Measurements from ENCODE around the gene MOB3B.

The MOB3B gene

DNA sequence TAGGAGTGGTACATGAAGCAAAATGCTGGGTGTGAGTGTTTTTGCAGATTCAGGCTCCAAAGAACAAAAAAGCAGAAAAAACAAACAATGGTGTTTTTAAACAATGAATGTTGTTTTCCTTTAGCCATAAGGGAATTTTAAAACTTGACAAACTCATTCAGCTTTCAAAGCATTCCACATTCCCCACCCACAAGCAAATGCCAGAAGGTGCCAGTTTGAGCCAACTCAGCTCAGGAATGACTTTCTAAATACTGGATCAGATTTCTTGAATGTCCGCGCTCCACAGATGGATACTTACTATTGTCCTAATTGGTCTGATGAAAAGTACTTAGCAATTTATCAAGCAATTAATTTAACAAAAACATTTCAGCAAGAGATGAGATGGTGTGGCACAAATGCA is 12.9 kb upstream of the MOB3B start:
- Histone ChIP-seq H3K9me3 (ENCODE audit: control insufficient read depth in 5 of 5, low read length in 5 of 5) (no peaks in the 10 kb centered on the region), H3K27me3 (ENCODE audit: control insufficient read depth in 5 of 5, insufficient read depth in 4 of 5, low read length in 5 of 5) (no peaks in the 10 kb centered on the region), H3K4me3 (ENCODE audit: low read depth in 1 of 5, low read length in 5 of 5) (no peak overlapping the region), H3K27ac (ENCODE audit: low read depth, low read length) (no peak overlapping the region), H3K4me1 (ENCODE audit: control insufficient read depth in 5 of 5, insufficient read depth in 5 of 5, low read length in 5 of 5) (peaks cover 0 to 18% (median 11%) of the 10 kb centered on the region in 5 donors), H3K9ac (ENCODE audit: low read length in 5 of 5) (no peak overlapping the region), H3K36me3 (ENCODE audit: control insufficient read depth in 5 of 5, insufficient read depth in 5 of 5, low read length in 5 of 5) (peaks cover 0 to 10% (median 2%) of the 10 kb centered on the region in 5 donors)

DNA sequence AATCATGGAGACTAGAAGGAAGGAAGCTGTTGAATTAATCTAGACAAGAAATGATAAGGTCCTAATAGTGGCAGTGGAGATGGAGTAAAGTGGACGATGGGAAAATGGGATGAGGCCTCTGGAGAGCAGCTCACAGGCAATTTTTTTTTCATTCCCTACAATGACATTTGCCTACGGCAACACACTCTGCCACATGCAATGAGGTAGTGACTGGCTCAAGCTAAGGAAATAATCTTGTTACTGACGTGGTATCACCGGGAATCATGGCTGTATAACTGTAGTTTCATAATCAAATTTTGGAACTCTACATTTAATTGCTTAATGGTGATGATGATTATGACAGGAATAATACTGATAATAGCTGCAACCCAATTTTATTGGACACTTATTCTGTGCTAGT is 12.1 kb upstream of the MOB3B start:
- Histone ChIP-seq H3K4me1 (ENCODE audit: control insufficient read depth in 5 of 5, insufficient read depth in 5 of 5, low read length in 5 of 5) (peaks cover 0 to 18% (median 11%) of the 10 kb centered on the region in 5 donors), H3K36me3 (ENCODE audit: control insufficient read depth in 5 of 5, insufficient read depth in 5 of 5, low read length in 5 of 5) (peaks cover 0 to 8% (median 0%) of the 10 kb centered on the region in 5 donors), H3K9ac (ENCODE audit: low read length in 5 of 5) (no peak overlapping the region), H3K4me3 (ENCODE audit: low read depth in 1 of 5, low read length in 5 of 5) (no peak overlapping the region), H3K27me3 (ENCODE audit: control insufficient read depth in 5 of 5, insufficient read depth in 4 of 5, low read length in 5 of 5) (no peaks in the 10 kb centered on the region), H3K27ac (ENCODE audit: low read depth, low read length) (no peak overlapping the region), H3K9me3 (ENCODE audit: control insufficient read depth in 5 of 5, low read length in 5 of 5) (no peaks in the 10 kb centered on the region)

DNA sequence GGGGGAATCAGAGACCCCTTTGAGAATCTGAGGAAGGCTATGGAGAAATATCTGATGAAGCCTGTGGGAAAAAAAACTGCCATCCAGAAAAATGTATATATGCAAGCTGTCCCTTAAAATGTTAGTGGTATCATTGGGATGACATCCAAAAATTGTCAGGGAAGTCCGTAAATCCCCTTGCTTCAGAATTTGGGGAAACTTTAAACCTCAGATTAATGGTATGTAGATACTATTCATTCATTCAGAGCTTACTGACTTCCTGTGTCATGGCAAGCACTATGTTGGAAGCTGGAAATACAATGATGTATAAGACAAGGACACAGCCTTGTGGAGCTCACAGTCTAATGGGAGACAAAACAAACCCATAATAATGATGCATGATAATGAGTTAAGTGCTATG is 10.9 kb upstream of the MOB3B start:
- H3K4me1 ChIP-seq (ENCODE audit: control insufficient read depth in 5 of 5, insufficient read depth in 5 of 5, low read length in 5 of 5), result peaks cover 0 to 18% (median 11%) of the 10 kb centered on the region in 5 donors
- no peak overlapping the region for H3K27ac ChIP-seq (ENCODE audit: low read depth, low read length)
- no peak overlapping the region for H3K9ac ChIP-seq (ENCODE audit: low read length in 5 of 5)
- no peaks in the 10 kb centered on the region for H3K9me3 ChIP-seq (ENCODE audit: control insufficient read depth in 5 of 5, low read length in 5 of 5)
- no peak overlapping the region for H3K4me3 ChIP-seq (ENCODE audit: low read depth in 1 of 5, low read length in 5 of 5)
- no peaks in the 10 kb centered on the region for H3K27me3 ChIP-seq (ENCODE audit: control insufficient read depth in 5 of 5, insufficient read depth in 4 of 5, low read length in 5 of 5)
- H3K36me3 ChIP-seq (ENCODE audit: control insufficient read depth in 5 of 5, insufficient read depth in 5 of 5, low read length in 5 of 5), result peaks cover 0 to 12% (median 6%) of the 10 kb centered on the region in 5 donors

GRCh38 chr9:27539479-27540441 is 10.1 kb upstream of the MOB3B start:
- H3K27ac ChIP-seq (ENCODE audit: low read depth, low read length), result peak overlapping the region; percentile 56
- H3K4me3 ChIP-seq (ENCODE audit: low read depth in 1 of 5, low read length in 5 of 5), result no peak overlapping the region
- no peaks in the 10 kb centered on the region for H3K27me3 ChIP-seq (ENCODE audit: control insufficient read depth in 5 of 5, insufficient read depth in 4 of 5, low read length in 5 of 5)
- peaks cover 0 to 18% (median 11%) of the 10 kb centered on the region in 5 donors for H3K4me1 ChIP-seq (ENCODE audit: control insufficient read depth in 5 of 5, insufficient read depth in 5 of 5, low read length in 5 of 5)
- no peak overlapping the region for H3K9ac ChIP-seq (ENCODE audit: low read length in 5 of 5)
- H3K36me3 ChIP-seq (ENCODE audit: control insufficient read depth in 5 of 5, insufficient read depth in 5 of 5, low read length in 5 of 5), result peaks cover 0 to 9% (median 6%) of the 10 kb centered on the region in 5 donors
- H3K9me3 ChIP-seq (ENCODE audit: control insufficient read depth in 5 of 5, low read length in 5 of 5), result no peaks in the 10 kb centered on the region

DNA sequence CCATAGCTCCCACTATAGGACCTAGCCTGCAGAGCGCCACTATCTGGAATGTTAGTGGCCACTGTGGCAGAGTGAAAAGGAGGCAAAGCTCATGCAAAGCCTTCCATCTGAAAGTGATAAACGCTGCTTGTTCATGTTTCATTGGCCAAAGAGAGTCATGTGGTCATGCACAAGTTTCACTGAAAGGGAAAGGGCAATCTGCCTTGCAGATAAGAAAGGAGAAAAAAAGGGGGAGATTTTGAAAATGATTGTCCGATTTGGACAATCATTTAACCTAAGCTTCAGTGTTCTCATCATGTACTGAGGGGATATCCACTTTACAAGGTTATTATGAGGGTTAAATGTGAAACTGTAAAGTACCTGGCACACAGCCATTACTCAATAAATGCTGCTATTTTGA is 9.0 kb upstream of the MOB3B start:
- no peak overlapping the region for H3K9ac ChIP-seq (ENCODE audit: low read length in 5 of 5)
- peaks cover 0 to 9% (median 6%) of the 10 kb centered on the region in 5 donors for H3K36me3 ChIP-seq (ENCODE audit: control insufficient read depth in 5 of 5, insufficient read depth in 5 of 5, low read length in 5 of 5)
- H3K9me3 ChIP-seq (ENCODE audit: control insufficient read depth in 5 of 5, low read length in 5 of 5), result no peaks in the 10 kb centered on the region
- H3K27me3 ChIP-seq (ENCODE audit: control insufficient read depth in 5 of 5, insufficient read depth in 4 of 5, low read length in 5 of 5), result no peaks in the 10 kb centered on the region
- no peak overlapping the region for H3K27ac ChIP-seq (ENCODE audit: low read depth, low read length)
- H3K4me3 ChIP-seq (ENCODE audit: low read depth in 1 of 5, low read length in 5 of 5), result no peak overlapping the region
- H3K4me1 ChIP-seq (ENCODE audit: control insufficient read depth in 5 of 5, insufficient read depth in 5 of 5, low read length in 5 of 5), result peaks cover 0 to 18% (median 13%) of the 10 kb centered on the region in 5 donors

GRCh38 chr9:27537756-27538155 is 8.1 kb upstream of the MOB3B start:
- peaks cover 0 to 18% (median 13%) of the 10 kb centered on the region in 5 donors for H3K4me1 ChIP-seq (ENCODE audit: control insufficient read depth in 5 of 5, insufficient read depth in 5 of 5, low read length in 5 of 5)

GRCh38 chr9:27537027-27537435 is 7.4 kb upstream of the MOB3B start:
- Histone ChIP-seq H3K9me3 (ENCODE audit: control insufficient read depth in 5 of 5, low read length in 5 of 5) (no peaks in the 10 kb centered on the region), H3K27me3 (ENCODE audit: control insufficient read depth in 5 of 5, insufficient read depth in 4 of 5, low read length in 5 of 5) (no peaks in the 10 kb centered on the region), H3K4me1 (ENCODE audit: control insufficient read depth in 5 of 5, insufficient read depth in 5 of 5, low read length in 5 of 5) (peaks cover 0 to 18% (median 13%) of the 10 kb centered on the region in 5 donors), H3K9ac (ENCODE audit: low read length in 5 of 5) (no peak overlapping the region), H3K4me3 (ENCODE audit: low read depth in 1 of 5, low read length in 5 of 5) (no peak overlapping the region), H3K27ac (ENCODE audit: low read depth, low read length) (no peak overlapping the region), H3K36me3 (ENCODE audit: control insufficient read depth in 5 of 5, insufficient read depth in 5 of 5, low read length in 5 of 5) (peaks cover 0 to 9% (median 6%) of the 10 kb centered on the region in 5 donors)

More at GRCh38 chr9:27537756-27538155, 8.1 kb upstream of the MOB3B start:
- no peak overlapping the region for H3K27ac ChIP-seq (ENCODE audit: low read depth, low read length)
- H3K9me3 ChIP-seq (ENCODE audit: control insufficient read depth in 5 of 5, low read length in 5 of 5), result no peaks in the 10 kb centered on the region
- no peaks in the 10 kb centered on the region for H3K27me3 ChIP-seq (ENCODE audit: control insufficient read depth in 5 of 5, insufficient read depth in 4 of 5, low read length in 5 of 5)
- peaks cover 0 to 9% (median 6%) of the 10 kb centered on the region in 5 donors for H3K36me3 ChIP-seq (ENCODE audit: control insufficient read depth in 5 of 5, insufficient read depth in 5 of 5, low read length in 5 of 5)
- H3K4me3 ChIP-seq (ENCODE audit: low read depth in 1 of 5, low read length in 5 of 5), result no peak overlapping the region
- no peak overlapping the region for H3K9ac ChIP-seq (ENCODE audit: low read length in 5 of 5)

DNA sequence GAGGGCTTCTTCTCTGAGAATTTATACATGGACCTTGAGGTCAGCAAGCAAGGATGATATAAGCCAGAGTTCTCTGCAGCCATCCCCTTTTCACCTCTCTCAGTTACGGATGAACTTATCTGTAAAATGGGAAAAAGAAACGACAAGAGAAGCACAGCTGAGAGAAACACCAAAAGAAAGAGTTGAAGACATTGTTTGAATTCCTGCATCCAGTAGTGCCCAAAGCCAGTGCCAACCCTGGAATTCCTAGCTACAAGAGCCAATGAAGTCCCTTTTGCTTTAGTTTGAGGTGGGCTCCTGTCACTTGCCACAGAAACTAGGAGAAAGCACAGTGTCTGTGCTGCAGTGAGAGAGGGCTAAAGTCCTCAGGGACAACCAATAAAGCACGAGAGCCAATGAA is 6.6 kb upstream of the MOB3B start:
- Histone ChIP-seq H3K4me3 (ENCODE audit: low read depth in 1 of 5, low read length in 5 of 5) (no peak overlapping the region), H3K9ac (ENCODE audit: low read length in 5 of 5) (no peak overlapping the region), H3K27me3 (ENCODE audit: control insufficient read depth in 5 of 5, insufficient read depth in 4 of 5, low read length in 5 of 5) (no peaks in the 10 kb centered on the region), H3K9me3 (ENCODE audit: control insufficient read depth in 5 of 5, low read length in 5 of 5) (no peaks in the 10 kb centered on the region), H3K4me1 (ENCODE audit: control insufficient read depth in 5 of 5, insufficient read depth in 5 of 5, low read length in 5 of 5) (peaks cover 0 to 18% (median 13%) of the 10 kb centered on the region in 5 donors), H3K27ac (ENCODE audit: low read depth, low read length) (no peak overlapping the region), H3K36me3 (ENCODE audit: control insufficient read depth in 5 of 5, insufficient read depth in 5 of 5, low read length in 5 of 5) (peaks cover 0 to 9% (median 6%) of the 10 kb centered on the region in 5 donors)

- no peaks in the 10 kb centered on the region for H3K27me3 ChIP-seq (ENCODE audit: control insufficient read depth in 5 of 5, insufficient read depth in 4 of 5, low read length in 5 of 5)
- no peak overlapping the region for H3K9ac ChIP-seq (ENCODE audit: low read length in 5 of 5)
- peaks cover 0 to 16% (median 13%) of the 10 kb centered on the region in 5 donors for H3K4me1 ChIP-seq (ENCODE audit: control insufficient read depth in 5 of 5, insufficient read depth in 5 of 5, low read length in 5 of 5)
- no peaks in the 10 kb centered on the region for H3K9me3 ChIP-seq (ENCODE audit: control insufficient read depth in 5 of 5, low read length in 5 of 5)
- H3K36me3 ChIP-seq (ENCODE audit: control insufficient read depth in 5 of 5, insufficient read depth in 5 of 5, low read length in 5 of 5), result peaks cover 0 to 9% (median 6%) of the 10 kb centered on the region in 5 donors
- no peak overlapping the region for H3K4me3 ChIP-seq (ENCODE audit: low read depth in 1 of 5, low read length in 5 of 5)
- no peak overlapping the region for H3K27ac ChIP-seq (ENCODE audit: low read depth, low read length)
Observed at GRCh38 chr9:27535701-27536118, 6.1 kb upstream of the MOB3B start.

- no peak overlapping the region for H3K27ac ChIP-seq (ENCODE audit: low read depth, low read length)
- H3K9ac ChIP-seq (ENCODE audit: low read length in 5 of 5), result no peak overlapping the region
Observed at GRCh38 chr9:27534658-27535209, 5.1 kb upstream of the MOB3B start.

More at GRCh38 chr9:27534658-27535209, 5.1 kb upstream of the MOB3B start:
- Histone ChIP-seq H3K4me1 (ENCODE audit: control insufficient read depth in 5 of 5, insufficient read depth in 5 of 5, low read length in 5 of 5) (peaks cover 0 to 10% (median 8%) of the 10 kb centered on the region in 5 donors), H3K4me3 (ENCODE audit: low read depth in 1 of 5, low read length in 5 of 5) (no peak overlapping the region), H3K27me3 (ENCODE audit: control insufficient read depth in 5 of 5, insufficient read depth in 4 of 5, low read length in 5 of 5) (no peaks in the 10 kb centered on the region), H3K36me3 (ENCODE audit: control insufficient read depth in 5 of 5, insufficient read depth in 5 of 5, low read length in 5 of 5) (peaks cover 0 to 9% (median 6%) of the 10 kb centered on the region in 5 donors), H3K9me3 (ENCODE audit: control insufficient read depth in 5 of 5, low read length in 5 of 5) (no peaks in the 10 kb centered on the region)
